Loucy (cell line): ENCODE results near the gene NOC3L.

Experiments
- H2AFZ ChIP-seq: fragments of 200-600 bp; sonication (generic); 2 replicates; pipeline ENCODE4 v1.6.0; 2016; ENCODE audit warnings: antibody characterized with exemption, mild to moderate bottlenecking, low read length, moderate library complexity
- H3F3A ChIP-seq: fragments of 200-600 bp; 2 replicates; pipeline ENCODE4 v1.6.0; 2016; ENCODE audit warnings: antibody characterized with exemption, low read depth, mild to moderate bottlenecking
- H3K27me3 ChIP-seq: fragments of 200-600 bp; sonication (generic); 2 replicates; pipeline ENCODE4 v1.6.1; 2014; ENCODE audit warnings: low read length, mild to moderate bottlenecking; ENCODE audit not compliant: insufficient read depth, poor library complexity, severe bottlenecking
- H3K36me3 ChIP-seq: fragments of 200-600 bp; sonication (generic); 2 replicates; pipeline ENCODE4 v1.6.1; 2016; ENCODE audit warnings: low read length; ENCODE audit not compliant: insufficient read depth
- H3K4me1 ChIP-seq: fragments of 200-600 bp; sonication (generic); 2 replicates; pipeline ENCODE4 v1.5.1; 2014; ENCODE audit warnings: low read length, mild to moderate bottlenecking; ENCODE audit not compliant: insufficient read depth, poor library complexity, severe bottlenecking
- H3K4me2 ChIP-seq: fragments of 200-600 bp; sonication (generic); 2 replicates; pipeline ENCODE4 v1.6.0; 2014; ENCODE audit warnings: antibody characterized with exemption, low read length, low read depth, mild to moderate bottlenecking; ENCODE audit not compliant: poor library complexity, severe bottlenecking
- H3K4me3 ChIP-seq: fragments of 200-600 bp; sonication (generic); 2 replicates; pipeline ENCODE4 v1.5.1; 2014; ENCODE audit warnings: low read length, mild to moderate bottlenecking, mixed read lengths; ENCODE audit not compliant: poor library complexity, severe bottlenecking
- H3K79me2 ChIP-seq: fragments of 200-600 bp; sonication (generic); 2 replicates; pipeline ENCODE4 v1.6.1; 2014; ENCODE audit warnings: low read length; ENCODE audit not compliant: insufficient read depth
- H3K9ac ChIP-seq: fragments of 200-600 bp; sonication (generic); 2 replicates; pipeline ENCODE4 v1.6.0; 2014; ENCODE audit warnings: mild to moderate bottlenecking, low read depth, low read length, moderate library complexity; ENCODE audit not compliant: poor library complexity, severe bottlenecking
- H3K9me2 ChIP-seq: fragments of 200-600 bp; sonication (generic); replicated peaks from 2 replicates; pipeline ENCODE4 v1.6.1; 2016; ENCODE audit warnings: low read depth, low read length, mixed read lengths
- H3K9me3 ChIP-seq: fragments of 200-600 bp; sonication (generic); 2 replicates; pipeline ENCODE4 v1.6.1; 2014; ENCODE audit warnings: mild to moderate bottlenecking, antibody characterized with exemption, low read length, low read depth; ENCODE audit not compliant: insufficient read depth
- H4K20me1 ChIP-seq: fragments of 200-600 bp; sonication (generic); 2 replicates; pipeline ENCODE4 v1.6.0; 2014; ENCODE audit warnings: antibody characterized with exemption, low read length, mild to moderate bottlenecking; ENCODE audit not compliant: insufficient read depth, poor library complexity, severe bottlenecking
- CTCF ChIP-seq: fragments of 200-600 bp; sonication (generic); conservative IDR thresholded peaks from 2 replicates; pipeline ENCODE4 v1.5.1; 2014; ENCODE audit warnings: mild to moderate bottlenecking, antibody characterized with exemption, low read length
- EZH2phosphoT487 ChIP-seq: fragments of 200-600 bp; IDR thresholded peaks from 2 replicates; pipeline ENCODE4 v1.6.1; 2018; ENCODE audit warnings: antibody characterized with exemption, mild to moderate bottlenecking, moderate library complexity, borderline replicate concordance

Gene NOC3L

GRCh38 chr10:94383530-94383929, 20.8 kb upstream of the NOC3L start:
- H4K20me1 ChIP-seq: no peaks in the 10 kb centered on the region
- no peaks in the 10 kb centered on the region for H3K9me2 ChIP-seq
- no peak overlapping the region for H3K4me3 ChIP-seq
- no peaks in the 10 kb centered on the region for H3K4me1 ChIP-seq
- H3K36me3 ChIP-seq: no peaks in the 10 kb centered on the region
- H2AFZ ChIP-seq: no peak overlapping the region
- no peaks in the 10 kb centered on the region for H3K79me2 ChIP-seq
- no peaks in the 10 kb centered on the region for H3F3A ChIP-seq
- no peaks in the 10 kb centered on the region for H3K9me3 ChIP-seq
- no peak overlapping the region for H3K4me2 ChIP-seq
- TF ChIP-seq EZH2phosphoT487 (no peak), CTCF (no peak)
- no peak overlapping the region for H3K9ac ChIP-seq
- no peaks in the 10 kb centered on the region for H3K27me3 ChIP-seq

GRCh38 chr10:94376865-94377264, 14.1 kb upstream of the NOC3L start:
- H3K4me2 ChIP-seq: no peak overlapping the region

GRCh38 chr10:94375374-94375773, 12.6 kb upstream of the NOC3L start:
- Histone ChIP-seq H3K27me3 (no peaks in the 10 kb centered on the region), H3F3A (no peaks in the 10 kb centered on the region), H2AFZ (no peak overlapping the region), H3K36me3 (no peaks in the 10 kb centered on the region), H3K9ac (no peak overlapping the region), H3K9me3 (no peaks in the 10 kb centered on the region), H4K20me1 (no peaks in the 10 kb centered on the region), H3K79me2 (no peaks in the 10 kb centered on the region), H3K4me3 (no peak overlapping the region), H3K4me2 (no peak overlapping the region), H3K9me2 (no peaks in the 10 kb centered on the region), H3K4me1 (no peaks in the 10 kb centered on the region)
- TF ChIP-seq EZH2phosphoT487 (no peak), CTCF (no peak)

More at GRCh38 chr10:94376865-94377264, 14.1 kb upstream of the NOC3L start:
- H3K36me3 ChIP-seq: no peaks in the 10 kb centered on the region
- H2AFZ ChIP-seq: no peak overlapping the region
- H3K27me3 ChIP-seq: no peaks in the 10 kb centered on the region
- no peaks in the 10 kb centered on the region for H3K9me3 ChIP-seq
- H4K20me1 ChIP-seq: no peaks in the 10 kb centered on the region
- H3K4me1 ChIP-seq: no peaks in the 10 kb centered on the region
- no peak for TF ChIP-seq EZH2phosphoT487
- TF ChIP-seq CTCF: no peak
- no peaks in the 10 kb centered on the region for H3K9me2 ChIP-seq
- no peak overlapping the region for H3K9ac ChIP-seq
- H3K79me2 ChIP-seq: no peaks in the 10 kb centered on the region
- no peak overlapping the region for H3K4me3 ChIP-seq
- no peaks in the 10 kb centered on the region for H3F3A ChIP-seq
